Spleen (tissue), 11 donors: ENCODE measurements around the gene BCL3. TPM values are rescaled to one million over a fixed set of nuclear protein-coding genes. Genes with fewer than 3 reads are reported as not detected.

Experiments
- DNase-seq: peaks from one replicate; pipeline ENCODE4 v3.0.0-alpha.2; 2020
- H3K27ac ChIP-seq, 8 donors: fragments of 200-600 bp; sonication (generic) in 7 of 8; 1 replicate in 4 of 8; 2 replicates in 4 of 8; pipeline versions ENCODE4 v1.5.0 to v1.8.0; 2016 to 2021; ENCODE audit warnings: inconsistent platforms in 4 of 8, mild to moderate bottlenecking in 4 of 8, moderate library complexity in 1 of 8
- H3K27me3 ChIP-seq, 7 donors: fragments of 200-600 bp; sonication (generic) in 6 of 7; replicated peaks in 1 of 7; 1 replicate in 4 of 7; 2 replicates in 3 of 7; pipeline versions ENCODE4 v1.5.0 to v1.8.0; 2016 to 2021; ENCODE audit warnings: inconsistent platforms in 3 of 7, mild to moderate bottlenecking in 1 of 7
- H3K36me3 ChIP-seq, 6 donors: fragments of 200-600 bp; sonication (generic) in 5 of 6; 1 replicate in 4 of 6; 2 replicates in 2 of 6; pipeline versions ENCODE4 v1.5.0 to v1.8.0; 2016 to 2021; ENCODE audit warnings: inconsistent platforms in 2 of 6
- H3K4me1 ChIP-seq, 6 donors: fragments of 200-600 bp; sonication (generic) in 5 of 6; 1 replicate in 3 of 6; 2 replicates in 3 of 6; pipeline versions ENCODE4 v1.5.0 to v1.8.0; 2016 to 2021; ENCODE audit warnings: inconsistent platforms in 3 of 6
- H3K4me3 ChIP-seq, 8 donors: fragments of 200-600 bp; sonication (generic) in 7 of 8; 1 replicate in 4 of 8; 2 replicates in 4 of 8; pipeline versions ENCODE4 v1.5.0 to v1.8.0; 2016 to 2021; ENCODE audit warnings: inconsistent platforms in 4 of 8, mild to moderate bottlenecking in 4 of 8, moderate library complexity in 2 of 8
- H3K9me3 ChIP-seq, 8 donors: fragments of 200-600 bp; sonication (generic) in 7 of 8; 1 replicate in 4 of 8; 2 replicates in 4 of 8; pipeline versions ENCODE4 v1.5.0 to v1.8.0; 2016 to 2021; ENCODE audit warnings: inconsistent platforms in 4 of 8
- CTCF ChIP-seq, 11 experiments: fragments of 200-600 bp in 7 of 11; fragments of 450-650 bp in 4 of 11; sonication (generic) in 4 of 11; IDR thresholded peaks in 8 of 11; conservative IDR thresholded peaks in 3 of 11; 1 replicate in 7 of 11; 2 replicates in 4 of 11; pipeline versions ENCODE4 v1.4.0 to v1.8.0; 2016 to 2021; ENCODE audit warnings: antibody characterized with exemption in 11 of 11, inconsistent platforms in 4 of 11, mild to moderate bottlenecking in 1 of 11
- POLR2A ChIP-seq, 3 donors: fragments of 450-650 bp; IDR thresholded peaks; one replicate each; pipeline ENCODE4 v1.5.1; 2017; ENCODE audit warnings: antibody characterized with exemption in 3 of 3, mild to moderate bottlenecking in 1 of 3
- POLR2AphosphoS5 ChIP-seq, 3 donors: sonication (generic); formaldehyde crosslinking; IDR thresholded peaks; one replicate each; pipeline ENCODE4 v1.5.1; 2017; ENCODE audit warnings: antibody characterized with exemption in 3 of 3
- WGBS, 5 donors: extraction: QIAGEN DNeasy Blood & Tissue Kit in 3 of 5; methylation state at CpG; one replicate each; pipeline versions ENCODE4 v1.1.5 to v1.1.7; 2013 to 2018; 5-methylcytosine and 5-hydroxymethylcytosine counted together
- intact Hi-C: fragments of 100-400 bp; cut with DNase I; formaldehyde crosslinking; loops from one replicate; pipeline ENCODE4 v1.15.0; 2023; ENCODE audit warnings: low total_unique reads
- polyA plus RNA-seq, 3 donors: library from polyadenylated mRNA; stranded (reverse); fragments of 200-250 nt; gene quantifications; one replicate each; pipeline ENCODE4 v1.2.1, GENCODE V29; 2013
- total RNA-seq, 7 donors: library from RNA; depleted of rRNA in 3 of 7; stranded (reverse); fragments of >200 nt in 3 of 7; fragmentation: NEBNext Ultra II Directional in 4 of 7; extraction: Animal tissue kit (Norgen Biotek cat#: 25700) in 4 of 7; gene quantifications; one replicate each; pipeline versions ENCODE4 v1.1.0 to v1.2.1, GENCODE V29; 2016 to 2021
- donor health status: healthy with polysubstance abuse.
- donor health status: DM: no; HTN: no; CAD: no; lungs with moderate emphysema.
- donor health status: DM: no; HTN: no; CAD: no.
- donor health status: Bipolar disorder and iron deficiency.
- donor health status: healthy.
- donor health status: DM: no; HTN: no; CAD: no.
- donor health status: DM: yes; HTN: yes; CAD: no.

The BCL3 gene
- total and polyA plus RNA-seq, 10 donors = 26.5 to 229 (median 76.9) TPM

- H3K36me3 ChIP-seq = no peaks in the 10 kb centered on the region
- H3K4me3 ChIP-seq = no peak overlapping the region
- DNase-seq = no peak
- intact Hi-C loops = no loop called here
- H3K27ac ChIP-seq = no peak overlapping the region
- TF ChIP-seq POLR2A (IDR thresholded peaks at IDR 0.05) = no peak
- no peak for TF ChIP-seq POLR2AphosphoS5 (IDR thresholded peaks at IDR 0.05)
- TF ChIP-seq CTCF (IDR thresholded peaks at IDR 0.05 in 8 of 11, conservative IDR thresholded peaks at IDR 0.05 in 3 of 11) = no peak
- H3K27me3 ChIP-seq = no peaks in the 10 kb centered on the region
- H3K9me3 ChIP-seq = no peaks in the 10 kb centered on the region
- WGBS, 5 donors = 63 to 75% (median 67%) methylated on average over 8 of the region's 8 CpGs
- peaks cover 4 to 60% (median 27%) of the 10 kb centered on the region in 6 donors for H3K4me1 ChIP-seq
Observed at GRCh38 chr19:44729516-44730033, 18.9 kb upstream of the BCL3 start.

GRCh38 chr19:44731081-44731480 is 17.4 kb upstream of the BCL3 start:
- intact Hi-C loops = no loop called here
- Histone ChIP-seq H3K27me3 (no peaks in the 10 kb centered on the region), H3K36me3 (no peaks in the 10 kb centered on the region), H3K27ac (no peak overlapping the region), H3K4me1 (peaks cover 0 to 60% (median 15%) of the 10 kb centered on the region in 6 donors), H3K9me3 (no peaks in the 10 kb centered on the region), H3K4me3 (no peak overlapping the region)
- no peak for TF ChIP-seq POLR2A (IDR thresholded peaks at IDR 0.05)
- no peak for TF ChIP-seq POLR2AphosphoS5 (IDR thresholded peaks at IDR 0.05)
- no peak for TF ChIP-seq CTCF (IDR thresholded peaks at IDR 0.05 in 8 of 11, conservative IDR thresholded peaks at IDR 0.05 in 3 of 11)
- DNase-seq = no peak
- WGBS, 5 donors = 95 to 99% (median 96%) methylated on average over 5 of the region's 5 CpGs

GRCh38 chr19:44731622-44732021 is 16.9 kb upstream of the BCL3 start:
- Histone ChIP-seq H3K4me3 (no peak overlapping the region), H3K4me1 (peaks cover 0 to 60% (median 18%) of the 10 kb centered on the region in 6 donors), H3K36me3 (no peaks in the 10 kb centered on the region), H3K27me3 (no peaks in the 10 kb centered on the region), H3K27ac (no peak overlapping the region), H3K9me3 (no peaks in the 10 kb centered on the region)
- 73 to 91% (median 83%) methylated on average over 3 to 5 of the region's 5 CpGs for WGBS, 5 donors
- no peak for DNase-seq
- TF ChIP-seq CTCF (IDR thresholded peaks at IDR 0.05 in 8 of 11, conservative IDR thresholded peaks at IDR 0.05 in 3 of 11) (no peak), POLR2AphosphoS5 (IDR thresholded peaks at IDR 0.05) (no peak), POLR2A (IDR thresholded peaks at IDR 0.05) (no peak)
- intact Hi-C loops = no loop called here

GRCh38 chr19:44732235-44733014 is 16.1 kb upstream of the BCL3 start:
- no peaks in the 10 kb centered on the region for H3K36me3 ChIP-seq
- 67 to 82% (median 72%) methylated on average over 11 of the region's 11 CpGs for WGBS, 5 donors
- H3K9me3 ChIP-seq = no peaks in the 10 kb centered on the region
- TF ChIP-seq POLR2AphosphoS5 (IDR thresholded peaks at IDR 0.05) (no peak), CTCF (IDR thresholded peaks at IDR 0.05 in 8 of 11, conservative IDR thresholded peaks at IDR 0.05 in 3 of 11) (no peak), POLR2A (IDR thresholded peaks at IDR 0.05) (no peak)
- H3K27ac ChIP-seq = no peak overlapping the region
- no peak overlapping the region for H3K4me3 ChIP-seq
- no peak for DNase-seq
- H3K27me3 ChIP-seq = no peaks in the 10 kb centered on the region
- peaks cover 0 to 63% (median 26%) of the 10 kb centered on the region in 6 donors for H3K4me1 ChIP-seq
- intact Hi-C loops = no loop called here
